Stomach (tissue), 9 donors: ENCODE results near the gene EPYC. TPM values are rescaled to one million over a fixed set of nuclear protein-coding genes. Genes with fewer than 3 reads are reported as not detected.

Source experiments
- DNase-seq, 2 donors: peaks; one replicate each; pipeline versions ENCODE4 v3.0.0 to v3.0.0-alpha.2; 2013 to 2019
- H3K27ac ChIP-seq, 5 donors: fragments of 200-600 bp in 4 of 5; sonication (generic) in 4 of 5; one replicate each; pipeline ENCODE4 v1.5.1; 2013 to 2019; ENCODE audit warnings: mild to moderate bottlenecking in 1 of 5, moderate library complexity in 1 of 5
- H3K27me3 ChIP-seq, 3 donors: fragments of 200-600 bp; sonication (generic); one replicate each; pipeline ENCODE4 v1.5.1; 2017 to 2019; ENCODE audit warnings: mixed run types in 1 of 3
- H3K36me3 ChIP-seq, 4 donors: fragments of 200-600 bp; sonication (generic); 1 replicate in 3 of 4; 2 replicates in 1 of 4; pipeline ENCODE4 v1.5.1; 2016 to 2019
- H3K4me1 ChIP-seq, 4 donors: fragments of 200-600 bp; sonication (generic); one replicate each; pipeline ENCODE4 v1.5.1; 2016 to 2019
- H3K4me3 ChIP-seq, 4 donors: fragments of 200-600 bp; sonication (generic) in 3 of 4; one replicate each; pipeline ENCODE4 v1.5.1; 2016 to 2019; ENCODE audit warnings: mild to moderate bottlenecking in 1 of 4
- H3K9me3 ChIP-seq, 4 donors: fragments of 200-600 bp; sonication (generic); one replicate each; pipeline ENCODE4 v1.5.1; 2016 to 2019
- EP300 ChIP-seq: sonication (generic); formaldehyde crosslinking; IDR thresholded peaks from one replicate; pipeline ENCODE4 v1.6.1; 2017; ENCODE audit warnings: antibody characterized with exemption
- POLR2A ChIP-seq, 4 donors: fragments of 450-650 bp; IDR thresholded peaks; one replicate each; pipeline ENCODE4 v1.6.1; 2016; ENCODE audit warnings: antibody characterized with exemption in 4 of 4, control low read depth in 2 of 4, mild to moderate bottlenecking in 1 of 4, moderate library complexity in 1 of 4
- POLR2AphosphoS5 ChIP-seq, 3 donors: sonication (generic); formaldehyde crosslinking; IDR thresholded peaks; one replicate each; pipeline ENCODE4 v1.6.1; 2016; ENCODE audit warnings: antibody characterized with exemption in 3 of 3
- WGBS, 5 donors: extraction: QIAGEN DNeasy Blood & Tissue Kit in 3 of 5; methylation state at CpG; one replicate each; pipeline versions ENCODE4 v1.1.5 to v1.1.7; 2013 to 2018; 5-methylcytosine and 5-hydroxymethylcytosine counted together
- intact Hi-C: fragments of 100-400 bp; cut with DNase I; formaldehyde crosslinking; loops from one replicate; pipeline ENCODE4 v1.15.1; 2023; ENCODE audit warnings: low total_unique reads
- polyA plus RNA-seq, 3 donors: library from polyadenylated mRNA; stranded (reverse); fragments of 200-250 nt; gene quantifications; one replicate each; pipeline ENCODE4 v1.2.3, GENCODE V29; 2013
- total RNA-seq, 5 donors: library from RNA; depleted of rRNA; stranded (reverse); fragments of >200 nt; gene quantifications; one replicate each; pipeline versions ENCODE4 v1.1.0 to v1.2.3, GENCODE V29; 2014 to 2016
- TF ChIP-seq, protein P1 (sequence below), 7 experiments: fragments of 450-650 bp in 4 of 7; fragments of 200-600 bp in 3 of 7; sonication (generic) in 3 of 7; IDR thresholded peaks; one replicate each; pipeline ENCODE4 v1.5.1; 2016 to 2019; ENCODE audit warnings: antibody characterized with exemption in 7 of 7, control low read depth in 2 of 7, mild to moderate bottlenecking in 1 of 7
- donor health status: healthy with polysubstance abuse.
- donor health status: Bipolar disorder and iron deficiency.
- donor health status: healthy.

Gene EPYC
- total and polyA plus RNA-seq, 8 donors: not detected

DNA sequence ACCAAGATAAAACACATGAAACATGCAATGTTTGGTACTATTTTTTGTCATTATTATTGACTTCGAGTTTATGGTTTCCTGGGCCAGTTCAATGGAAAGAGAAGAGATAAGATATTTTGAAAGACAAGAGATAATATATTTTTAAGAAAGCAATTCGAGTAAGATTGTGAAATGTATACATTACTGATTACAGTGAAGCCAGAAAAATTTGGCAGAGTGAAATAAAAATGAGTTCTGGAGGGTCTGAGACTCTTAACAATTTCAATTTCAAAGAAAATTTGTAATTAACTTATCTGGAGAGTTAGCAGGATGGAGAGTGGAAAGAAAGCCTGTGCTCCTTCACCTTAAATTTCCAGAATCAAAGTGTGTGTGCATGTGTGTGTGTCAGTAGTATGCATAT lies 67.1 kb downstream of the EPYC start:
- Histone ChIP-seq H3K9me3 (no peaks in the 10 kb centered on the region), H3K4me1 (no peaks in the 10 kb centered on the region), H3K27me3 (no peaks in the 10 kb centered on the region), H3K4me3 (no peak overlapping the region), H3K27ac (no peak overlapping the region), H3K36me3 (no peaks in the 10 kb centered on the region)
- TF ChIP-seq EP300 (no peak), POLR2AphosphoS5 (IDR thresholded peaks at IDR 0.05) (no peak), POLR2A (IDR thresholded peaks at IDR 0.05) (no peak)
- TF ChIP-seq, protein P1, sequence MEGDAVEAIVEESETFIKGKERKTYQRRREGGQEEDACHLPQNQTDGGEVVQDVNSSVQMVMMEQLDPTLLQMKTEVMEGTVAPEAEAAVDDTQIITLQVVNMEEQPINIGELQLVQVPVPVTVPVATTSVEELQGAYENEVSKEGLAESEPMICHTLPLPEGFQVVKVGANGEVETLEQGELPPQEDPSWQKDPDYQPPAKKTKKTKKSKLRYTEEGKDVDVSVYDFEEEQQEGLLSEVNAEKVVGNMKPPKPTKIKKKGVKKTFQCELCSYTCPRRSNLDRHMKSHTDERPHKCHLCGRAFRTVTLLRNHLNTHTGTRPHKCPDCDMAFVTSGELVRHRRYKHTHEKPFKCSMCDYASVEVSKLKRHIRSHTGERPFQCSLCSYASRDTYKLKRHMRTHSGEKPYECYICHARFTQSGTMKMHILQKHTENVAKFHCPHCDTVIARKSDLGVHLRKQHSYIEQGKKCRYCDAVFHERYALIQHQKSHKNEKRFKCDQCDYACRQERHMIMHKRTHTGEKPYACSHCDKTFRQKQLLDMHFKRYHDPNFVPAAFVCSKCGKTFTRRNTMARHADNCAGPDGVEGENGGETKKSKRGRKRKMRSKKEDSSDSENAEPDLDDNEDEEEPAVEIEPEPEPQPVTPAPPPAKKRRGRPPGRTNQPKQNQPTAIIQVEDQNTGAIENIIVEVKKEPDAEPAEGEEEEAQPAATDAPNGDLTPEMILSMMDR (IDR thresholded peaks at IDR 0.05): no peak
- 19 to 53% (median 43%) methylated on average over 2 of the region's 2 CpGs for WGBS, 5 donors
- intact Hi-C loops: no loop called here
- DNase-seq: no peak

DNA sequence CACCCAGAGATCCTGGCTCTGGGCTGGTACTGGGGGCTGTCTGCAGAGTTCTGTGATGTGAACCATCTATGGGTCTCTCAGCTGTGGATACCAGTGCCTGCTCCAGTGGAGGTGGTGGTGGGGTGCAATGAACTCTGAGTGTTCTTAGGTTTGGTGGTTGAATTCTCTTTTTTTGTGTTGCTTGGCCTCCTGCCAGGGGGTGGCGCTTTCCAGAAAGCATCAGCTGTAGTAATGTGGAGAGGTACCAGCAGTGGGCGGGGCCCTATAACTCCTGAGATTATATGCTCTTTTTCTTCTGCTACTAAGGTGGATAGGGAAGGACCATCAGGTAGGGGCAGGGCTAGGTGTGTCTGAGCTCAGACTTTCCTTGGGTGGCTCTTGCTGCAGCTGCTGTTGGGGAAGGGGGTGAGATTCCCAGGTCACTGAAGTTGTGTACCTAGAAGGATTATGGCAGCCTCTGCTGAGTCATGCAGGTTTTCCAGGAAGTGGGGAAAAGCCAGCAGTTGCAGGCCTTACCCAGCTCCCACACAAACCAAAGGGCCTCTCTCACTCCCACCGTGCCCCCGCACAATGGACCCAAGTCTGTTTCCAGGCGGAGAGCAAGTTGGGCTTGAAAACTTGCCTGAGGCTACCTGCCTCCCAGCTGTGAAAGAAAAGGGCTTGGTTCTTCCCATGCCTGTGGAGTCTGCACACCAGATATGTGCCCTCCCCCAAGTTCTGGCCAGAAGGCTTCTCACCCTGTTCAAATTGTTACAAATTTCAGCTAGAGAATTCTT lies 68.4 kb downstream of the EPYC start:
- intact Hi-C loops: no loop called here
- no peak for DNase-seq
- TF ChIP-seq EP300 (no peak), POLR2A (IDR thresholded peaks at IDR 0.05) (no peak)
- no peaks in the 10 kb centered on the region for H3K4me1 ChIP-seq
- no peaks in the 10 kb centered on the region for H3K9me3 ChIP-seq
- H3K27me3 ChIP-seq: no peaks in the 10 kb centered on the region
- no peak overlapping the region for H3K27ac ChIP-seq
- WGBS, 5 donors: 88 to 96% (median 95%) methylated on average over 3 to 5 of the region's 5 CpGs
- H3K4me3 ChIP-seq: no peak overlapping the region
- no peaks in the 10 kb centered on the region for H3K36me3 ChIP-seq

DNA sequence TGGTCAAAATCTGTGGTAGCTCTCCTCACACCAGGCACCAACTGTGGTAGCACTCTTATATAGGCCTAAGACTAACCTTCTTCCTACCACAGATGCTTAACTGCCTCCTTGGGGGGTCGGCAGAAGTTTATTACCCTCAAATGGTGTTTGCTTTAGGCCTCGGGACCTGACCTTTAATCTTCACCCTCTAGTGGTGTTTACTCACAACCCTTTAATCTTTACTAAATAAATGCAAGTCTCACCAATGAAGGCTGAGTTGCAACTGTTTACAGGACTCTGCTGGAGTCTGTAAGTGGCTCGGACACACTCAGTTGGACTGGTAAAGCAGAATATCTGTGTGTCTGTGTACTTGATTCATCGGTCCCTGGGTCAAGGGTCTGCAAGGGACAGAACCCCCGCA lies 79.2 kb downstream of the EPYC start:
- TF ChIP-seq, protein P1 (IDR thresholded peaks at IDR 0.05): no peak
- TF ChIP-seq POLR2AphosphoS5 (IDR thresholded peaks at IDR 0.05): no peak
- TF ChIP-seq POLR2A (IDR thresholded peaks at IDR 0.05): no peak
- no peak for TF ChIP-seq EP300
- no peaks in the 10 kb centered on the region for H3K36me3 ChIP-seq
- H3K27ac ChIP-seq: no peak overlapping the region
- H3K27me3 ChIP-seq: no peaks in the 10 kb centered on the region
- DNase-seq: no peak
- 34 to 56% (median 44%) methylated on average over 5 of the region's 5 CpGs for WGBS, 5 donors
- no peaks in the 10 kb centered on the region for H3K4me1 ChIP-seq
- intact Hi-C loops: no loop called here
- H3K9me3 ChIP-seq: peaks cover 0 to 22% (median 16%) of the 10 kb centered on the region in 4 donors
- H3K4me3 ChIP-seq: no peak overlapping the region

DNA sequence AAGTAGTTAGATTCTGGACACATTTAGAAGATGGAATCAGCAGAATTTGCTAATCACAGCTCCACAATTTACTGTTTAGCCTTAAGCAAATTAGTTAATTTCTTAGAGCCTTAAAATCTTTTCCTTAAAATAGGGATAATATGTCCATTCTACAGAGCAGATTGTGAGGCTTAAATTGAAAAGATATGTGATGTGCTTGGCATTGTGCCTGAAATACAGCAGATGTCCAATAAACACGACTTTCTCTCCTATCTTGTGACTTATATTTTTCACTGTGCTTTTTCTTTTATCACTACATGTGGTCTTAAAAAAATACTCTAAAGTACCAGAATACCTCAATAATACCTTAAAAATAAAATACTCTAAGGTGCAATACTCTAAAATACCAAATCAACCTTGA lies 80.4 kb downstream of the EPYC start:
- Histone ChIP-seq H3K27me3 (no peaks in the 10 kb centered on the region), H3K4me3 (no peak overlapping the region), H3K27ac (no peak overlapping the region), H3K36me3 (no peaks in the 10 kb centered on the region), H3K9me3 (peaks cover 0 to 10% (median 7%) of the 10 kb centered on the region in 4 donors), H3K4me1 (no peaks in the 10 kb centered on the region)
- TF ChIP-seq, protein P1 (IDR thresholded peaks at IDR 0.05): no peak
- no peak for TF ChIP-seq POLR2AphosphoS5 (IDR thresholded peaks at IDR 0.05)
- TF ChIP-seq EP300: no peak
- 36 to 69% (median 56%) methylated on average over 1 of the region's 1 CpG for WGBS, 5 donors
- DNase-seq: no peak
- intact Hi-C loops: no loop called here

DNA sequence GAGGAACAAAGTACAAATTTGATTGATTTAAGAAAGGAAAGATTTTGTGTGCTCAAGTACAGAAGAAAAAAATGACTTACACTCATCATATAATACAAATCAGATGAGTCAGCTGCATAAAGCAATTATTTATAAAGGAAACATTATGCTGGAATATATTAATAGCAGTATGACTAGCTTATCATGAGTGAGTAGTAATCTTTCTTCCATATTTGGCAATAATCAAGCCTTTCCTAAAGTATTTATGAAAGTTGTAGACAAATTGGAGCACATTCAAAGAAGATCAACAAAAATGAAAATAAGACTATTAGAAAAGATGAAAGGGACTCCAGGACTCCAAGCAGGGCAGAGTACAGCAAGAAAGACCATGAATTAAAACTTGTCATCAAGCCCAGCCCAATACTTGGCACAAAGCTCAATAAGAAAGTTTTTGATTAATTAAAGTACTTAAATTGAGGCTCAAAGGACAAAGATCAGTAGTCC lies 82.6 kb downstream of the EPYC start:
- TF ChIP-seq, protein P1 (IDR thresholded peaks at IDR 0.05): no peak
- TF ChIP-seq POLR2A (IDR thresholded peaks at IDR 0.05): no peak
- TF ChIP-seq POLR2AphosphoS5 (IDR thresholded peaks at IDR 0.05): no peak
- TF ChIP-seq EP300: no peak
- Histone ChIP-seq H3K4me1 (no peaks in the 10 kb centered on the region), H3K4me3 (no peak overlapping the region), H3K27me3 (no peaks in the 10 kb centered on the region), H3K9me3 (no peaks in the 10 kb centered on the region), H3K36me3 (no peaks in the 10 kb centered on the region), H3K27ac (no peak overlapping the region)
- intact Hi-C loops: no loop called here
- DNase-seq: peak in 1 of 2 donors; percentile 22
